Uterus (tissue), 2 donors: ENCODE results near the gene LIPN.

ENCODE experiments used
- POLR2A ChIP-seq, 2 donors: fragments of 450-650 bp; IDR thresholded peaks; one replicate each; pipeline ENCODE4 v1.6.1; 2016; ENCODE audit warnings: antibody characterized with exemption in 2 of 2, mild to moderate bottlenecking in 1 of 2, moderate library complexity in 1 of 2
- TF ChIP-seq, protein P1 (sequence below), 4 experiments: fragments of 200-600 bp in 2 of 4; fragments of 450-650 bp in 2 of 4; sonication (generic) in 2 of 4; IDR thresholded peaks; one replicate each; pipeline ENCODE4 v1.5.1; 2016 to 2019; ENCODE audit warnings: antibody characterized with exemption in 4 of 4, mild to moderate bottlenecking in 2 of 4, moderate library complexity in 1 of 4

DNA sequence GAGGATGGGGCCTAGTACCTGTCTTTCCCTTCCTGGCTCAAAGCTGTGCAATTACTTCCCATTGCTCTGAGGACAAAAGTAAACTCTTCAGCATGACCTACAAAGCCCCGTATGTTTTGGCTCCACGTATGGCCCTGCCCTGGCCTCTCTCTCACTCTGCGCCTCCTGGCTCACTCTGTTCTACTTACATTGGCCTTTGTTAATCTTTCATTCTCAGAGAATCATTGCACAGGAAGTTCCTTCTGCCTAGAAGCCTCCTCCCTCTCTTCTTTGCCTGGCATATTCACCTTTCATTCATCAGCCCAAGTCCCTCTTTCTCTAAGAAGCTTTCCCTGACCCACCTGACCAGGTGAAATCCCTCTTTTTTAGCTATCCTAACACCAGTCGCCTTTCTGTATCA lies 66.6 kb downstream of the LIPN start:
- TF ChIP-seq, protein P1, sequence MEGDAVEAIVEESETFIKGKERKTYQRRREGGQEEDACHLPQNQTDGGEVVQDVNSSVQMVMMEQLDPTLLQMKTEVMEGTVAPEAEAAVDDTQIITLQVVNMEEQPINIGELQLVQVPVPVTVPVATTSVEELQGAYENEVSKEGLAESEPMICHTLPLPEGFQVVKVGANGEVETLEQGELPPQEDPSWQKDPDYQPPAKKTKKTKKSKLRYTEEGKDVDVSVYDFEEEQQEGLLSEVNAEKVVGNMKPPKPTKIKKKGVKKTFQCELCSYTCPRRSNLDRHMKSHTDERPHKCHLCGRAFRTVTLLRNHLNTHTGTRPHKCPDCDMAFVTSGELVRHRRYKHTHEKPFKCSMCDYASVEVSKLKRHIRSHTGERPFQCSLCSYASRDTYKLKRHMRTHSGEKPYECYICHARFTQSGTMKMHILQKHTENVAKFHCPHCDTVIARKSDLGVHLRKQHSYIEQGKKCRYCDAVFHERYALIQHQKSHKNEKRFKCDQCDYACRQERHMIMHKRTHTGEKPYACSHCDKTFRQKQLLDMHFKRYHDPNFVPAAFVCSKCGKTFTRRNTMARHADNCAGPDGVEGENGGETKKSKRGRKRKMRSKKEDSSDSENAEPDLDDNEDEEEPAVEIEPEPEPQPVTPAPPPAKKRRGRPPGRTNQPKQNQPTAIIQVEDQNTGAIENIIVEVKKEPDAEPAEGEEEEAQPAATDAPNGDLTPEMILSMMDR (IDR thresholded peaks at IDR 0.05): no peak
- no peak for TF ChIP-seq POLR2A (IDR thresholded peaks at IDR 0.05)
